SKM-1 treated with dmso at 0.1 percent for 144 hours (cell line): Measurements from ENCODE around the gene EPHA6.
"Not testable (repeated sequence)": the region's sequence is repeated elsewhere in the genome, so short reads cannot be mapped to it uniquely, and the experiment has no call there.

Experiments
- DNase-seq: peaks from one replicate; lab custom pipeline; 2025; ENCODE audit not compliant: unreplicated experiment; lab: John Stamatoyannopoulos, UW

EPHA6 gene

GRCh38 chr3:97264180-97264579 lies 449.8 kb downstream of the EPHA6 start:
- no peak for DNase-seq

GRCh38 chr3:97265237-97266005 lies 451.0 kb downstream of the EPHA6 start:
- no peak for DNase-seq

DNA sequence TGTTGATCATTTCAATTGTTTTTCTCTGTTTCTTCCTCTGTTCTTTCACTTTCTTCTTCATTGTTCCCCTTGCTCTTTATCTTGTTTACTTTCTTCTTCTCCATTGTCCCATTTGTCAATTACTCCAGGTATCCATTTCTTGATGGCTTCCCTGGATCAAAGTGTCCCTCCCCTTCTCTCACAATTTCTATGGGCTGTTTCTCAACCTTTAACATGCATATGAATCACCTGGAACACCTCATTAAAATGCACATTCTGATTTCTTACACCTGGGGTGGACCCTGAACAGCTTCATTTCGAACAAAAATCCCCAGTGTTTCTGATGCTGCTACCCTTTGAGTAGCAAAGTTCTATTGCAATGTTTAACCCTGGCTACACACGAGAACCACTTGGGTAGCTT lies 454.8 kb downstream of the EPHA6 start:
- DNase-seq: no peak

DNA sequence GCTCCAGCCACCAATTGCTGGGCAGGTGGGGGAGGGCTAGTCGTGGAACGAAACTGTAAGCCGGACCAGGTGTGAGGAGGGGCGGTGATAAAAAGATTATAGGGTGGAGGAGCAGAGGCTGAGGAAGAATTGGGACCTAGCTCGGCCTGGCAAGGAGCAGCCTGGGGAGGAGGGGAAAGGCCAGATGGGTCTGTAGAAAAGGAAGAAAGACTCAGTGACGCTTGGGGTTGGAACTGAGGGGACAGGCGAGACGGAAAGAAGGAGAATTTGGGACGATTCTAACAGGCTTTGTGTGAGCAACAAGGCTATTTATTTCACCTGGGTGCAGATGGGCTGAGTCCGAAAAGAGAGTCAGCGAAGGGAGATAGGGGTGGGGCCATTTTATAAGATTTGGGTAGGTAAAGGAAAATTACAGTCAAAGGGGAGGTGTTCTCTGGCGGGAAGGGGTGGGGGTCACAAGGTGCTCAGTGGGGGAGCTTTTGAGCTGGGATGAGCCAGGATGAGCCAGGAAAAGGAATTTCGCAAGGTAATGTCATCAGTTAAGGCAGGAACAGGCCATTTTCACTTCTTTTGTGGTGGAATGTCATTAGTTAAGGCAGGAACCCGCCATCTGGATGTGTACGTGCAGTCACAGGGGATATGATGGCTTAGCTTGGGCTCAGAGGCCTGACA lies 462.6 kb downstream of the EPHA6 start:
- DNase-seq: not testable (repeated sequence)

GRCh38 chr3:97277708-97278107 lies 463.3 kb downstream of the EPHA6 start:
- DNase-seq: no peak

GRCh38 chr3:97278506-97278905 lies 464.1 kb downstream of the EPHA6 start:
- no peak for DNase-seq

GRCh38 chr3:97291901-97292300 lies 477.5 kb downstream of the EPHA6 start:
- DNase-seq: no peak

GRCh38 chr3:97293596-97294131 lies 479.3 kb downstream of the EPHA6 start:
- DNase-seq: no peak

- no peak for DNase-seq
These were observed 482.6 kb downstream of the EPHA6 start for GRCh38 chr3:97297032-97297431.

GRCh38 chr3:97301114-97301513 lies 486.7 kb downstream of the EPHA6 start:
- no peak for DNase-seq

DNA sequence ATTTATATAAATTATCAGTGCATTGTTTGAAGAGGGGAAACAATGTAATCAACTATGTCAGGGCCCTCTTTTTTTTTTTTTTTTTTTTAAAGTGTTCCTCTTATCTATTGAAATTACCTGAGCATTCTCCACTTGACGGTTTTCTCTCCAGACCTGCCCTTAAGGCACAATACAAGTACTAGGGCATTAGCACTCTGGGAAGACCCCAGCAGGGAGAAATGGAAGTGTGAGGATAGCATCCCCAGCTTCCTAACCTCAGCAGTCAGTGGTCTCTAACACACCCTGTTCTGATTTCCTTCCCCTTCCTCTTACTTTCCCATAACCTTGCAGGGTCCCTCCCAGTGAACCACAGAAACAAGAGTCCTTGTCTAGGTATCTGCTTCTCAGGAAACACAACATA lies 491.8 kb downstream of the EPHA6 start:
- no peak for DNase-seq

DNA sequence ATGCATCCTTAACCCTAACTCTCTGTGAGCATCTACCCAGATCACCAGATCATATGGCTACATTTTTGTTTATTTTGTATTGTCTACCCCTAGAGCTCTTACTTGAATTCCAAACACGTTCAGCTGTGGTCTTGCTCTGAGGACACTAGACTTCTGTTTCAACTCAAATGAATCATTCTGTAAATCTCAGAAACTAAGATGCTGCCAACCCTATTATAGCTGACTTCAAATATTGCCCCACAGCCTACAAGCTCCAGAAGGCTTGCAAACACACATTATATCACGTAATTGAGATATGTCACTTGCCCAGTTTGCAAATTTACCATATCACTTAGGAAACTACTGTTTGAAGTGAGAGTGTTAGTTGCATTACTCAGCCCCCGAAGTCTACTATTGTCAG lies 524.0 kb downstream of the EPHA6 start:
- DNase-seq: no peak

- no peak for DNase-seq
These were observed 526.5 kb downstream of the EPHA6 start for GRCh38 chr3:97340940-97341339.

- DNase-seq: no peak
These were observed 533.4 kb downstream of the EPHA6 start for GRCh38 chr3:97347780-97348179.

- DNase-seq: no peak
These were observed 536.6 kb downstream of the EPHA6 start for GRCh38 chr3:97350971-97351370.

DNA sequence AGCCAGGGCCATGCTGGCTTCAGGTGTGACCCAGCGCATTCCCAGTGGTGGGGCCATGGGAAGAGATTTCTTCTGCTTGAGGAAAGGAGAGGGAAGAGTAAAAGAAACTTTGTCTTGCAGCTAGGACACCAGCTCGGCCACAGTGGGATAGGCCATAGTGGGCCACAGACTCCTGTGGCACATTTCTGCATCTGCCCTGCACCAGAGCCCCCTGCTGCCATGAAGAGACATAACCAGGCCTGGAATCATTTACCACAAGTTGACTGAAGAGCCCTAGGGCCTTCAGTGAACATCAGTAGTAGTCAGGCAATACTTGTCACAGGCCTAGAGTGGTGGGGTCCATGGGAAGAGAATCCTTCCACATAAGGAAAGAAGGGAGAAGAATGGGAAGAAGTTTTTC lies 538.8 kb downstream of the EPHA6 start:
- no peak for DNase-seq

DNA sequence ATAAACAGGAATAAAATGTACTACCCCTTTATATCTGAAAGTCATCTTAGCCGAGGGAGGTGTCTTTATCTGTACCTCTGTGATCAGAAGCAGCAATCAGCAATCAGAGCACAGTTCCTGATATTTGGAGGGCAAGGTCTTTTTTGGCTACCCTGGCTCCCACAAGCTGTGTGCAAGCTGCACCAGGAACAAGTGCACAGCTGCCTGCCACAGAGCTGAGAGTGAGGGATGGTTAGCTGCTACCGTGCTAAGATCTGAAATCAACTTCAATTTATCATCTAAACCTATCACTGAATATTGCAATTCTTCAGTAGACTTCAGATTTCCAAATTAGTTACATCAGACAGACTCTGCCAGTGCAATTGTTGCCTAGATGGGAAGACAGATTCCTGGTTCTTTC lies 545.6 kb downstream of the EPHA6 start:
- DNase-seq: no peak

- DNase-seq: no peak
These were observed 546.4 kb downstream of the EPHA6 start for GRCh38 chr3:97360804-97361203.

DNA sequence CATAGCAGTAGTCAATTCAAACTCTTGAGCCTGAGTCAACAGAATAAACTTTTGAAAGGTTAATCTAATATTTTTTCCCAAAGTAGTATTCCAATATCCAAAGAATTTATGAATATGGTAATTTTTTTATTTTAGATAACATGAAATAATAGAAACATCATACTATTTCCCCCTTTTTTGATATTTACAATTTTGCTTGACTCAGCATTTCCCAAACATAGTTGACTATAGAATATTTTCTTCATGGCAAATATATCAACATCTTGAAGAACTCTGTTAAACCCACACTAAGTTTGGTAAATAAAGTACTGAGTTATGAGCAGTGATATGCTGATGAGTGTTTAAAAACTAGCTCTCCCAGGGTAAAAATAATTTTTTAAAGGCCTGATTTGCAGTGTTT lies 570.2 kb downstream of the EPHA6 start:
- no peak for DNase-seq

DNA sequence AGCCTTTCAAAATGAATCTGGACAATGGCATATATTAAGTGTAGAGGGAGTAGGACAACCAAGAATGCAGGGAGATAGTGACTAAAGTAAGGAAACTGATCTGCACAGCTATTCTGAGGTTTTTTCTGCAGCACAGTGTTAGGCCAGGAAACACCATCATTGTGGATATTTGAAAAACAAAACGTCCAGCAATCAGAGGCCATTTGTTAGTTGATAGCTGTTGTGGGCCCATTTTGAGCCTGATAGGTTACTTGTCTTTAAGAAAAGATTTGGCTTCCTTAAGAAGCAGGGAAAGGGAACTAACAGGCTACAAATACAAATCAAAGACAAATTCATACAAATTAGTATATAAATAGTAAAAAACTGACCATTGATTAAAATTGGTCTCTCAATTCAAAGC lies 574.4 kb downstream of the EPHA6 start:
- DNase-seq: no peak

GRCh38 chr3:97389936-97390335 lies 575.5 kb downstream of the EPHA6 start:
- no peak for DNase-seq

- no peak for DNase-seq
These were observed 576.8 kb downstream of the EPHA6 start for GRCh38 chr3:97391167-97391566.
